NCI-H446 (cell line): ENCODE measurements around the gene ARHGAP19.
"Not testable (repeated sequence)": the region's sequence is repeated elsewhere in the genome, so short reads cannot be mapped to it uniquely, and the experiment has no call there.

Experiments
- DNase-seq, 2 experiments: peaks; one replicate each; lab custom pipeline; 2025; lab: John Stamatoyannopoulos, UW

Gene ARHGAP19

DNA sequence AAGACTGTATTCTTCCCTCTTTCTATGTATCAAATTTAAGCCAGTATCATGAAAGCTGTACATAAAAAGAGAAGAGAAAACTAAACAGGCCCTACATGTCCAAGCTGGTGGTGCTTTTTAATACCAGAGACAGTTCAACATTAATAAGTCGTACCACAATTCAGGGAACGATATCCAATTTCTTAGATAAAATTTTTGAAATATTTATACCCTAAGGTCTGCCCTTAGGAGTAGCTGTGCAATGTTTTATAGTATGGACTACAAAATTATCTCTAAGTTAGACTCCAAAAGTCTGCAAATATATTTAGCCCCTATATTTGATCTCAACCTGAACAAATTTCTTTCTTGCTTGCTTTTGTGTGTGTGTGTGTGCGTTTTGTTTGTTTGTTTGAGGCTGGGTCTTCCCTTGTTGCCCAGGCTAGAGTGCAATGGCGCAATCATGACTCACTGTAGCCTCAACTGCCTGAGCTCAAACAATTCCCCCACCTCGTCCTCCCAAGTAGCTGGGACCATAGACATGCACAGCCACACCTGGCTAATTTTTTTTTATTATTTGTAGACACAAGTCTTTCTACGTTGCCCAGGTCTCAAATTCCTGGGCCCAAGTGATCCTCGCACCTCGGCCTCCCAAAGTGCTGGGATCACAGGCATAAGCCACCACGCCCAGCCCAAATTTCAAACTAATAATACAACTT, 13.2 kb downstream of the ARHGAP19 start:
- DNase-seq, result no peak

DNA sequence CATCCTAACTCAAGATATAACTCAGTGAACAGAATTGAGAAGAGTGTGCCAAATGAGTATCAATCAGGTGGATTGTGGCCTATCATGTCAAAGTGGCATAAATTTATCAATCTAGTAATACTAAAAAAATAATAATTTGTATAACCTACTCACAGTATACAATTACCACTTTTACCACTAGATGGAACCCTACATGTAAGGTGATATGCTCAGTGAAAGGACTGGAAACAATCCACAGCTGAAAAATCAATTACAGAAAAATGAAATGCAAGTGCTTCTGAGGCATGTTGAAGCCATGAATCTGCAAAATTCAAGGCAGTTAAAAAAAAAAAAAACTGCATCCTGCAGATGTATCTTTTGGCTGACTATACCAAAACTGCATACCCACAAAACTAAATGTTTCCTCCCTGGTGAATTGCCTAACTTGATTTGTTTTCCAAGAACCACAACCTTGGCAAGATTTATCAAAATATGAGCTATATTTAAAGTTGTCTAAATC, 13.9 kb downstream of the ARHGAP19 start:
- peak in 1 of 2 experiments; percentile 22 for DNase-seq

DNA sequence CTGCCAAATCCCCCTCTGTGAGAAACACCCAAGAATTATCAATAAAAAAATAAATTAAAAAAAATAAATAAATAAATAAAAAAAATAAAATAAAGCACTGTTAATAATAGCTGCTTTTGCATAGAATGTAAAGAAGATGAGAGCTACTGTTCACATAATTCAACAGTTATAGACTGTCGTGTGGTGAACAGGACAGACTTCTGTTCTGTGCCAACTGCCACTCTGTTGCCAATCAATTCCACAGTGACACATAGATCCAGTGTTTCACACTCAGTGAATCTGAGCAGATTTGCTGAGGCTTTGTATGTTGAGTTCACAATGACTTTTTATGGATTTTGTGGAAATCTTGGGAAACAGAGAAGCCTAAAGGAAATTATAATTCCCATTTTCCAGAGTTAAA, 14.9 kb downstream of the ARHGAP19 start:
- no peak for DNase-seq

DNA sequence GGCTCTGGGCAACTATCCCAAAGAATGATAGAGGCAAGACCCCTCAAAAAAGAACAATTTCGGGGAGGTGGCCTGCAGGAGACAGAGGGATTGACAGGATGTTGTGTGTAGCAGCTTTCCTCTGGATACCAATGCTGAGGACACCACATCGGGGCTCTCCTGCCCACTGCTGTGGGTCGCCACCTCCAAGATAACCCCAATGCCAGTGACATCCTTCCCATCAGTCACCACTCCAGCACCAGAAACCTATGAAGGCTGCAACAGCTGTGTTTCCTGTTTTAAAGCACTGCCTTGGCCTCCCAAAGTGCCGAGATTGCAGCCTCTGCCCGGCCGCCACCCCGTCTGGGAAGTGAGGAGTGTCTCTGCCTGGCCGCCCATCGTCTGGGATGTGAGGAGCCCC, 17.6 kb downstream of the ARHGAP19 start:
- DNase-seq, result no peak

DNA sequence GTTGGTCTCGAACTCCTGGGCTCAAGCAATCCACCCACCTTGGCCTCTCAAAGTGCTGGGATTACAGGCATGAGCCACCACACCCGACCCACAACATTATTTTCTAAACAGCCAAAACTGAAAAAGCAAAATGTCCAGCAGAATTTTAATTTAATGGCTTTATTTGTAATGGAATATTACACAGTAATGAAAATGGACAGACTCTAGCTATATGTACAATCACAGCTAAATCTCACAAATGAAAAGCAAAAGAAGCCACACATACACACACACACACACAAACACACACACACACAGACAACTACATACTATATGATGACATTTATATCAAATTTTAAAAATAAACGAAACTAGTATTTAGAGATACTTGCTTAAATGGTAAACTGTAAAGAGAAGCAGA, 18.7 kb downstream of the ARHGAP19 start:
- DNase-seq, result no peak

DNA sequence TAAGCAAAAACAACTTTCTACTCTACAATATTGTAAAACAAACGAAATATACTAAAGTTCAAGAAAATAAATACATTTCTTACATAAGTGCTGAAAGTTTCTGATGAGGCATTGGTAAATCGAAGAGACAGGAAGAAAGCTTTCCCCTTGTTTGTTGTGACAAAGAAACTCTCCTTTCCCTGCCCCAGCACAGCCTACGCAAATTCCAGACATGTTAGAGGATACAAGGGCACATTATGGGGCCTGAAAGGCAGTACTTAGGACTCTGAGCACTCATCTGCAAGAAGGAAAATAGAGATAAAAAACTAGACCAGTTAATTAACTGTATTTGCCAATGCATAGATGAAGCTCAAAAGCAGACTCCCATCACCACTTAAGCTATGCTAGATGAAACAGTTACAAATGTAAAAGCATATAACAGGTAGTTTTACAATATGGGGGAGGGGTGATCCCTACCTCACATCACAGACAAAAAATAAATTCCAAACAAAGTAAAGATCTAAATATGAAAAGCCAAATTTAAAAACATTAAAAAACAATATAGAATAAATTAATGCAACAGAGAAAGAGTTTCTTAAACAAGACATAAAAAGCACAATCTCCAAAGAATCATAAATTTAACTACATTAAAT, 21.8 kb downstream of the ARHGAP19 start:
- DNase-seq, result no peak

DNA sequence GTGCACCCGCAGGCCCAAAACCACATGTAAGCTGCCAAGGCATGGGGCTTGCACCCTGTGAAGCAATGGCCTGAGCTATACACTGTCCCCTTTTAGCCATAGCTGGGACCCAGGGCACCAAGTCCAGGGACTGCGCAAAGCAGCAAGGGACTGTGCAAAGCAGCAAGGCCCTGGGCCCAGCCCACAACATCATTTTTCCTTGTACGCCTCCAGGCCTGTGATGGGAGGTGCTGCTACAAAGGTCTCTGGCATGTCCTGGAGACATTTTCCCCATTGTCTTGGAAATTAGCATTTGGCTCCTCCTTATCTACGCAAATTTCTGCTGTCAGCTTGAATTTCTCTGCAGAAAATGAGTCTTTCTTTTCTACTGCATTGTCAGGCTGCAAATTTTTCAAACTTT, 24.8 kb downstream of the ARHGAP19 start:
- DNase-seq, result no peak

DNA sequence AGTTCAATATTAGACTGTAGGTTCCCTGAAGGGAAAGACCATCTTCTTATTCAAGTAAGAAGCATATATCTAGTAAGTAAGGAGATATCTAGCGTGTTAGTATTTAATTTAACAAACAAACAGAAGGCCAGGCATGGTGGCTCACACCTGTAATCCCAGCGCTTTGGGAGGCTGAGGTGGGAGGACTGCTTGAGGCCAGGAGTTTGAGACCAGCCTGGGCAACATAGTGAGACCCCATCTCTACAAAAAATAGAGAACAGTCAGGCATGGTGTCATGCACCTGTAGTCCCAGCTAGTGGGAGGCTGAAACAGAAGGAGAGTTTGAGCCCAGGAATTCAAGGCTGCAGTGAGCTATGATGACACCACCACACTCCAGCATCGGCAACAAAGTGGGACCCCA, 27.3 kb downstream of the ARHGAP19 start:
- not testable (repeated sequence) for DNase-seq

DNA sequence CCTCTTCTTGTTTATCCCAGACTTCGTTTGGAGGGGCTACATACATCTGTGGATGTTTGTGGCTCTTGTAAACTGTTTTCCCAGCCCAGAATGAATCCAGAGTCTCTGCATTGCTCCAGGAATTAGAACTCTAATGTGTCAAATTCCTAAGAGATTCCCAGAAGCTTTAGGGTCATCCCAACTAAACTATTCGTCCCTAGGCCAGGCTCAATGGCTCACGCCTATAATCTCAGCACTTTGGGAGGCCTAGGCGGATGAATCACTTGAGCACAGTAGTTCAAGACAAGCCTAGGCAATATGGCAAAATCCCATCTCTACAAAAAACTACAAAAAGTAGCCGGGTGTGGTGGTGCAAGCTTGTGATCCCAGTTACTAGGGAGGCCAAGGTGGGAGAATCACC, 28.5 kb downstream of the ARHGAP19 start:
- no peak for DNase-seq

DNA sequence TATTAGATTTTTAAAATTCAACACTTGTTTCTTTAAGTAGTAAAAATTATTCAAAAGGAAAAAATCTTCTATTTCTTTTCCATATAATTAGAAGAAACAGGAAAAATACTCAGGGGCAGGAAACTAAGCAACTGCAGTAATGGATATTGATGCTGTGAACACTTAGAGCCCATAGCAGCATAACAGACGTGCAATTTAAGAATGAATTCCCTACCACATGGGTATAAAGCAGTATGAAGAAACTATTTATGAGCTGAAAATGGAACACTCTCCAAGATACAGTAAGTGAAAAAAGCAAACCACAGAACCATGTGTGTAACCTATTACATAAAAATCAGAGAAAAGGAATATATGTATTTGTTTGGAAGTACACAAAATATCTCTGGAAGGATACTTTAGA, 30.8 kb downstream of the ARHGAP19 start:
- no peak for DNase-seq

DNA sequence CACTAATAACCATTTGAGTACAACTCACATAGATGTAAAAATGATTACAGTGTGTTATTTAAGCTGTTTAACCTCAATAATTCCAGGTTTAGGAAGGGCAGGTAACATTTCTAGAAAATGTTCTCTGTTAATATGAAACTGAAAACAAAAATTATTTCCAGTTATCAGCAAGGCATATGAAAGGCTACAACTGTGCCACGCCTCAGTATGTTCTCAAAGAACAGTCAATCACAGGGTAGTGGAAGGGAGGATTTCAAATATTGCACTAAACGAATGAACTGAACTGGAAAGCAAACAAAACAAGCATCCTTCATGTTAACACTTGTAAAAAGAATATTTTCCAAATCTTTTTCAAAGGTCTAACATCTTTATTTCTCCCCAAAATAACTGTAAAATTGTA, 31.3 kb downstream of the ARHGAP19 start:
- DNase-seq, result no peak

DNA sequence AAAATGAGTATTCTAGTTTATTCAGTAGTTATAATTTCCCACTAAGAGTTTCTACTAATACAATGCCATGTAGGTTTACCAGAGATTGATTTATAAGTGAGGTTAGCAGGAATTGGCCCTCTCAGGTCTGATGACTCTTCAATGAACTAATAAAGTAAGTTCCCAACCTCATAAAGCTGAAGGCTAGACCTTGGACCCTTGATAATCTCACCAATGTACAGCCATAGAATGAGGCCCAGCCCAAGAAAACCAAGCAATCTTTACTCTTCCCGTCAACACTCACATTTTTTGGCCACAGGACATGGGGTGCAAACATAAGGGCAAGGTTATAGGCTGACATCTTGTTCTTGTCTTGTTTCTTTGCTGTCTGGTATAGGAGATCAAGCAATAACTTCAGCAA, 33.3 kb downstream of the ARHGAP19 start:
- no peak for DNase-seq

DNA sequence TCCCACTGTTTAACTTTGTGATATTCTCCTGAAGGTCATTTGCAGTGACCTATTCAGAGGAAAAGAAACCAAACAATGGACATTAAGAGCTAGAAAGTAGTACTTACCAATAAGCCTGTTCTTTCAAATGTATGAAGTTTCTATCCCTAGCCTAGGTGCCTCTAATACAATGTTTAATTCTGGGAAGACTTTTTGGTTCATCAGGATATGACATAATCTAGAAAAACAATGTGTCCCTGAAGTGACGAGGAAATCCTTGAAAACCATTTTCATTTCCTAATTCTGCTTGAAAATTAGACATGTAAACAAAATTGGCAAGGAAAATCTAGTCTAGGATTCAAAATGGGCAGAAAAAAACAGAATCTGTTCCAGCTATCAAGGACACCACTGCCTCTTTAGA, 36.1 kb downstream of the ARHGAP19 start:
- no peak for DNase-seq

DNA sequence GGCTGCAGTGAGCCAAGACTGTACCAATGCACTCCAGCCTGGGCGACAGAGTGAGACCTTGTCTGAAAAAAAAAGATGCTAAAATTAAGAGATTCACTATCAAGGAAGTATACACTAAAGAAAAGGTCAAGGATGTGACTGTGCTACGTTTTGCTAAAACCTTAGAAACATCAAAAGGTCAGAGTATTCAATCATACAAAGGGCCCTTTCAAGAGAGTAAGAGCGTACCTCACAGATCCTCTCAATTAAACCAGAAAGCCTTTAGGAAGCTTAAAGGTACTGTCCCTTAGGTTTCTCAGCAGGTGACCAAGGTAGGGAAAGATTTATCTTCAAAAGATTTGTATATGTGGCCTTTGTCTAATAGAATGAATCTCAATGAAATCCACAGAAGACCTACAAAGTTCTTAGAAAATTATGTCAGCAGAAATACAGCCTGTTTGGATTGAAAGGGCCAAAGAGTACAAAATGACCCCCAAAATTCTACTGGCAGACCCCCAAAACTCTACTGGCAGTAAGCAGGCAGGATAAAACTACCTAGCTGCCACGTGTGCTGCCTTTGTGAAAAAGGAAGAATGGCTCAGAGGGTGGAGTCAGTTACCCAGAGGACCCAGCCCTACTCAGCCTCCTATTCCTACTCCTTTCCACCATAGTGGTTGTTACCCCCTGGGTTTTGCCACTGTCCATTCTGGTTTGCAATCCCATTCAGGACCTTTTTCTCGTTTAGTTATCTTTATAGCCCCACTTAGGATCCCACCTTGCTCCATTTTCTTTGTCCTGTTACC, 36.7 kb downstream of the ARHGAP19 start:
- DNase-seq, result no peak

DNA sequence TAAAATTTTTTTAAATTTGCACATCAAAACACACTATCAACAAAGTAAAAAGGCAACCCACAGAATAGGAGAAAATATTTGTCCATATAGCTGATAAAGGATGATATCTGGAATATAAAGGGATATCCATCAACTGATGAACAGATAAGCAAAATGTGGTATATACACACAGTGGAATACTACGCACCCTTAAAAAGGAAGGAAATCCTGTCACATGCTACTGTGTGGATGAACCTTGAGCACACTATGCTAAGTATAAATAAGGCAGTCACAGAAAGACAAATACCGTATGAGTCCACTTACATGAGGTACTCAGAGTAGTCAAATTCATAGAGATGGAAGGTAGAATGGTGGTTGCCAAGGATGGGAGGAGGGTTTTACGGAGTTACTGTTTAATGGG, 37.7 kb downstream of the ARHGAP19 start:
- DNase-seq, result no peak

DNA sequence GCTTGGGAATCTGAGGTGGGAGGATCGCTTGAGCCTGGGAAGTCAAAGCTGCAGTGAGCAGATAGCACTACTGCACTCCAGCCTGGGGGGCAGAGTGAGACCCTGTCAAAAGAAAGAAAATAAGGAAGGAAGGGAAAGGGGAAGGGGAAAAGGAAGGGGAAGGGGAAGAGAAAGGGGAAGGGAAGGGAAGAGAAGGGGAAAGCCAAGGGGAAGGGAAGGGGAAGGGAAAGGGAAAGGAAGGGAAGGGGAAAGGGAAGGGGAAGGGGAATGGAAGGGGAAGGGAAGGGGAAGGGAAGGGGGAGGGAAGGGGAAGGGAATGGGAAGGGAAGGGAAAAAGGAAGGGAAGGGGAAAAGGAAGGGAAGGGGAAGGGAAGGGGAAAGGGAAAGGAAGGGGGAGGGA, 41.5 kb downstream of the ARHGAP19 start:
- no peak for DNase-seq

DNA sequence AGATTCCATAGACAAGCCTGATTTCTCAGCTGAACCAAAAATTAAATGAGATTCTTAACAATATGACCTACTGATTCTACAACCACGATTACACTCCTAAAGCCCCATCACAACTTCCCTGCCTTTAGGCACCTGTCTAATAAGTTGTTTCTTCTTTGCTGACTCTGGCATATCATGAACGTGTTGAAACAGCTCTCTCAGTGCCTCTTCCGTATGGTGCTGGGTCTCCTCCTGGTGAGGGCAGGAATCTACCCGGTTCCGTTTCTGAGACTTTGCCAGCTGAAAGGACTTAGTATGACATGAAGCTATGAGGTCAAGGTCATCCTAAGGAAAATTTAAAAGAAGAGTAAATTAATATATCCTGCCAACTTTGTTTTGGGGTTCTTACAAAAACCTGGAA, 48.6 kb downstream of the ARHGAP19 start:
- DNase-seq, result no peak

DNA sequence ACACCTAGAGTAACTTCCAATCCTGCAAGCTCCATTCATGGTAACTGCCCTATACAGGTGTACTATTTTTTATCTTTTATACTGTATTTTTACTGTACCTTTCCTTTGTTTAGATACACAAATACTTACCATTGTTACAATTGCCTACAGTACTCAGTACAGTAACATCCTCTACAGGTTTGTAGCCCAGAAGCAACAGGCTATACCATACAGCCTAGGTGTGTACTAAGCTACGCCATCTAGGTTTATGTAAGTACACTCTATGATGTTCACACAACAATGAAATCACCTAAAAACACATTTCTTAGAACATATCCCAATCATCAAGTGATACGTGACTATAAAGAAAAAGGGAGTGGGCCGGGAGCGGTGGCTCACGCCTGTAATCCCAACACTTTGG, 53.6 kb downstream of the ARHGAP19 start:
- DNase-seq, result no peak

DNA sequence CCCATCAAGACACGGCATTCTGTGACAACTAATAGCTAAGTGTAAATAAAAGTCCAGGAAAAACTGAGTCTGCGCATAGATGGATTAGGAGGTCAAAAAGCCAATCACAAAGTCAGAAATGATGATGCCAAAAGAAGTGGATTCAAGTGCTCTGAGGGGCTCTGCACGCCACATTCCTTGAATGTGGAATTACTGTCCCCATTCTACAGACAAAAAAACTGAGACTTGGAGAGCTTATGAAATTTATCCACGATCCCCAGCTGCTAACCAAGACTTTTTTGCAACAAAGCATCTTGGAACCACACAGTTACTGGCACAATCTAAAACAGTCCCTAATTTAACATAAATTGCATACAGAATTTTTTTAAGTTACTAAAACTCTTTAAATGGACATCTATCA, 57.1 kb downstream of the ARHGAP19 start:
- DNase-seq, result no peak

DNA sequence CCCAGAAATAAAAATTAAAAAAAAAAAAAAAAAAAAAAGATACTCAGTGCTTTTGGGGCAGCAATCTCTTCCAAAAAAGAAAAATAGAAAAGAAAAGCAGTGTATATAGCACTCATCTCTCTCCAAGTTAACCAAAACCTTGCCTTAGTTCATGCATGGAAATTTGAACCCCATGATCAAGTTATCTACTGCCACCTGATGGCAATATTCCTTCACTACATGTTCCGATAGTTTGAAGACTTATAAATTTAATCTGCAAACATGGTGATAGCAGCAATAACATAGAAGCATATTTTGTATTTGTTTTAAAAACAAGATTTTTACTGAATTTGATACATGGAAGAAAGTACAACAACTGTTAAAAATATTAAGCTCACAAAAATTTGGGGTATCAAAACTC, 58.0 kb downstream of the ARHGAP19 start:
- peak; percentile 4 to 16 for DNase-seq

DNA sequence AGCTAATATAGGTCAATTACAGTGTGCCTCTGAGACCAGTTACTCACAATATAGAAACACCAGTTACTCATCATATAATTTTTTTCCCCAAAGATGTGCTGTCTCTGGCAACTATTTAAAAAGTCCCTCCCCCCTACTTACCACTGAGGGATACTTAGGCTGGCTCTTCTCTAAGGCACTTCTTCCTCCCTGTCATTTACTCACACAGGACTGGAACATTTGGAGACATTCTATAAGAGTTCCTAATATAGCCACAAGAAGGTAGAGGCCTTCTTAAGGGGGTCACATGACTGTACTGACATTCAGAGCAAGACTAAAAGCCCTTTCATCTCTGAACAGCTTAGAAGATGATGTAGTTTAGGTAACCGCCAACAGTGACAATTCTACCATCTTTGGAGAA, 62.3 kb downstream of the ARHGAP19 start:
- no peak for DNase-seq

DNA sequence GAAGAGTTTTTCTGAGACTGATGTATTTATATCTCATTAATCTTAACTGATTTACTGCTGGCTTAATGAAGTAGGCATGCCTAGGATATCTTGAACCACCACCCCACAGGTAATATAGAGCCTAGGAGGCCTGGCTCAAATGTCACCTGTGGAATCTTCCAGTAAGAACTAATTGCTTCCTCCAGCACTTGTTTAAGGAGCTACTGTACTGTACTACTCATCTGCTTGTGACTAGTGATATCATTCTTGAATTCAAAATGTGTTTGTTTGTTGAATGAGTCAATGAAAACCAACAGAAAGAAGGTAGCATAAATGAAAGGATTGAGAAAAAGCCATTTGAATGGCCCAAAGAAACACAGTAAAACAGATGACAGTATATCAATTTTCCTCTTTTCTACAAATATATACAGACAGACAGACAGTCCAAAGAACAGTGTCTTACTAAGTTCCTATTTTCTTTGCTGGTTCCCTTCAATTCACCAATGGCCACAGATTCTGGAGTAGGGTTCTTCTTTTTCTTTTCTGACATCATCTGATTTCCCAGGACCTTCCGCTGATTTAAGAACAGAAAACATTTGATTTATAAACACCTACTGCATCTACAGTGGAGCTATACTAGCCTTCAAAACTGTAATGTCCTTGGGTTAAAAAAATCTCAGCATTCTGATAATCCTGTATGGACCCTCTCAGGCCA, 63.0 kb downstream of the ARHGAP19 start:
- no peak for DNase-seq

DNA sequence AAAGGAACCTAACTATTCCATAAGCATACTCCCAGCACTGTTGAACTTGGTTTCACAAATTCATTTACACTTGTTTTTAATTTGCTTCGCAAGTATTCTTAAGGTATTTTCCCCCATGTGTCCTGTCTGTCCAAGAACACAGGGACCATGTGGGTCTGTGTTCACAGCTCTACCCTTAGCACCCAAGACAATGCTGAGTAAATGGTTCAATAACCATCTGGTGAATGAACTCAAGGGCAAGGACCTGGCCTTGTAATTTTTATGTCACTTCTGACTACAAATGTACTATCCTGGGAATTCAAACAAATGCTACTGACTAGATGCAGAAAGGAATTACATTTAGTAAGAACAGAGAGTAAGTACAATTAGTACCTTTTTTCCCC, 63.7 kb downstream of the ARHGAP19 start:
- no peak for DNase-seq
